Measurements from ENCODE around the gene GPR155.

DNA sequence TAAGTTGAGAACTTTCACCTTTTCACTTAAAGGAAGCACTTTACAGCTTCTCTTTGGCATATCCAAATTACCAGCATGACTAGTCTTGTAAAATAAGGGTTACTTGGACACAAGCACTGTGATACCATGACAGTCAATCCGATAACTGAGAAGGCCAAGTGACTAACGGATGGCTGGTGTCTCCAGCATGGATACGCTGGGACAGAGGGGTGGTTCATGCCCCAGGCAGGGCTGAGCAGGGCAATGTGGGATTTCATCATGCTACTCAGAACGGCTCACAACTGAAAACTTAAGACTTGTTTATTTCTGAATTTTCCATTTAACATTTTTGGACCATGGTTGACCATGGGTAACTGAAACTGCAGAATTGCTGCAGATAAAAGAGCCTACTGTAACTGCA lies 43.1 kb upstream of the GPR155 start:
- TF ChIP-seq CTCF (IDR thresholded peaks at IDR 0.05; ENCODE audit: low read depth, low read length, missing input control) (no peak), MAX (IDR thresholded peaks at IDR 0.05) (no peak), EGR1 (IDR thresholded peaks at IDR 0.05; ENCODE audit: low read depth in 2 of 2) (no peak), TAF1 (conservative IDR thresholded peaks at IDR 0.05) (no peak), REST (IDR thresholded peaks at IDR 0.05) (no peak), NR2F2 (IDR thresholded peaks at IDR 0.05) (no peak), JUND (IDR thresholded peaks at IDR 0.05) (no peak), RAD21 (IDR thresholded peaks at IDR 0.05) (no peak)
- TF ChIP-seq, protein P1, sequence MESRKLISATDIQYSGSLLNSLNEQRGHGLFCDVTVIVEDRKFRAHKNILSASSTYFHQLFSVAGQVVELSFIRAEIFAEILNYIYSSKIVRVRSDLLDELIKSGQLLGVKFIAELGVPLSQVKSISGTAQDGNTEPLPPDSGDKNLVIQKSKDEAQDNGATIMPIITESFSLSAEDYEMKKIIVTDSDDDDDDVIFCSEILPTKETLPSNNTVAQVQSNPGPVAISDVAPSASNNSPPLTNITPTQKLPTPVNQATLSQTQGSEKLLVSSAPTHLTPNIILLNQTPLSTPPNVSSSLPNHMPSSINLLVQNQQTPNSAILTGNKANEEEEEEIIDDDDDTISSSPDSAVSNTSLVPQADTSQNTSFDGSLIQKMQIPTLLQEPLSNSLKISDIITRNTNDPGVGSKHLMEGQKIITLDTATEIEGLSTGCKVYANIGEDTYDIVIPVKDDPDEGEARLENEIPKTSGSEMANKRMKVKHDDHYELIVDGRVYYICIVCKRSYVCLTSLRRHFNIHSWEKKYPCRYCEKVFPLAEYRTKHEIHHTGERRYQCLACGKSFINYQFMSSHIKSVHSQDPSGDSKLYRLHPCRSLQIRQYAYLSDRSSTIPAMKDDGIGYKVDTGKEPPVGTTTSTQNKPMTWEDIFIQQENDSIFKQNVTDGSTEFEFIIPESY (IDR thresholded peaks at IDR 0.05) = no peak
- TF ChIP-seq, protein P2, sequence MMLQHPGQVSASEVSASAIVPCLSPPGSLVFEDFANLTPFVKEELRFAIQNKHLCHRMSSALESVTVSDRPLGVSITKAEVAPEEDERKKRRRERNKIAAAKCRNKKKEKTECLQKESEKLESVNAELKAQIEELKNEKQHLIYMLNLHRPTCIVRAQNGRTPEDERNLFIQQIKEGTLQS (IDR thresholded peaks at IDR 0.05) = no peak
